DND-41 (cell line): ENCODE data around the gene CD164.

ENCODE experiments used
- ATAC-seq: fragments of 200-7000 bp; cut with Tn5 transposase; 3 replicates; pipeline ENCODE4 v1.9.1; 2021; ENCODE audit warnings: low read depth; ENCODE audit not compliant: insufficient read depth
- DNase-seq: peaks from one replicate; pipeline ENCODE4 v3.0.0-alpha.2; 2020
- H2AFZ ChIP-seq: 2 replicates; pipeline ENCODE4 v1.6.0; 2012; ENCODE audit warnings: low read depth, low read length
- H3K27ac ChIP-seq: 2 replicates; pipeline ENCODE4 v1.5.1; 2012; ENCODE audit warnings: low read length, inconsistent platforms
- H3K27me3 ChIP-seq: fragments of 200-600 bp; sonication (generic); 2 replicates; pipeline ENCODE4 v1.6.0; 2012; ENCODE audit warnings: low read length, mild to moderate bottlenecking, inconsistent platforms; ENCODE audit not compliant: insufficient read depth, poor library complexity
- H3K36me3 ChIP-seq: 2 replicates; pipeline ENCODE4 v1.5.1; 2012; ENCODE audit warnings: low read length, inconsistent platforms; ENCODE audit not compliant: insufficient read depth
- H3K4me1 ChIP-seq: 2 replicates; pipeline ENCODE4 v1.5.1; 2012; ENCODE audit warnings: mild to moderate bottlenecking, low read length; ENCODE audit not compliant: insufficient read depth
- H3K4me2 ChIP-seq: 2 replicates; pipeline ENCODE4 v1.6.0; 2012; ENCODE audit warnings: mild to moderate bottlenecking, moderate library complexity, low read length, inconsistent platforms; ENCODE audit not compliant: insufficient read depth
- H3K4me3 ChIP-seq, 2 experiments: fragments of 200-600 bp in 1 of 2; shearing (Covaris generic) in 1 of 2; 2 replicates each; pipeline ENCODE4 v1.5.1; 2012 to 2016; ENCODE audit warnings: inconsistent platforms in 2 of 2, low read length in 2 of 2, mild to moderate bottlenecking in 2 of 2, low read depth in 1 of 2, moderate library complexity in 1 of 2
- H3K79me2 ChIP-seq: 2 replicates; pipeline ENCODE4 v1.6.0; 2012; ENCODE audit warnings: low read length, inconsistent platforms; ENCODE audit not compliant: insufficient read depth
- H3K9ac ChIP-seq: 2 replicates; pipeline ENCODE4 v1.6.0; 2012; ENCODE audit warnings: low read depth, mild to moderate bottlenecking, inconsistent platforms, low read length, moderate library complexity
- H3K9me3 ChIP-seq: 2 replicates; pipeline ENCODE4 v1.5.1; 2012; ENCODE audit warnings: low read length, moderate library complexity, mild to moderate bottlenecking, inconsistent platforms; ENCODE audit not compliant: insufficient read depth, severe bottlenecking
- H4K20me1 ChIP-seq: 2 replicates; pipeline ENCODE4 v1.6.0; 2012; ENCODE audit warnings: low read length; ENCODE audit not compliant: insufficient read depth
- CTCF ChIP-seq: IDR thresholded peaks from 2 replicates; pipeline ENCODE4 v1.5.1; 2012; ENCODE audit warnings: borderline replicate concordance, low read length, moderate library complexity, mild to moderate bottlenecking; ENCODE audit not compliant: poor library complexity, severe bottlenecking; ENCODE audit errors: extremely low read depth
- EZH2 ChIP-seq: IDR thresholded peaks from 3 replicates; pipeline ENCODE4 v1.6.1; 2012; ENCODE audit warnings: borderline replicate concordance, low read depth, mild to moderate bottlenecking, moderate library complexity, low read length, inconsistent platforms; ENCODE audit not compliant: severe bottlenecking

Gene CD164

GRCh38 chr6:109327491-109327890, 54.8 kb downstream of the CD164 start:
- no peak for ATAC-seq
- no peaks in the 10 kb centered on the region for H3K79me2 ChIP-seq
- no peaks in the 10 kb centered on the region for H4K20me1 ChIP-seq
- H3K27ac ChIP-seq: no peak overlapping the region
- no peaks in the 10 kb centered on the region for H3K9me3 ChIP-seq
- H3K9ac ChIP-seq: no peak overlapping the region
- no peak for DNase-seq
- no peak overlapping the region for H2AFZ ChIP-seq
- no peak overlapping the region for H3K4me3 ChIP-seq
- TF ChIP-seq CTCF (no peak), EZH2 (no peak)
- H3K27me3 ChIP-seq: no peaks in the 10 kb centered on the region
- H3K4me2 ChIP-seq: no peak overlapping the region
- H3K4me1 ChIP-seq: peaks cover 6% of the 10 kb centered on the region; the same call in 1 of the 2 replicates
- no peaks in the 10 kb centered on the region for H3K36me3 ChIP-seq

- Histone ChIP-seq H3K4me2 (no peak overlapping the region), H2AFZ (no peak overlapping the region), H3K4me1 (peaks cover 6% of the 10 kb centered on the region; the same call in 1 of the 2 replicates), H4K20me1 (no peaks in the 10 kb centered on the region), H3K9me3 (no peaks in the 10 kb centered on the region), H3K79me2 (no peaks in the 10 kb centered on the region), H3K36me3 (no peaks in the 10 kb centered on the region), H3K27me3 (no peaks in the 10 kb centered on the region), H3K4me3 (no peak overlapping the region), H3K27ac (no peak overlapping the region), H3K9ac (no peak overlapping the region)
- ATAC-seq (no peak), DNase-seq (no peak)
- no peak for TF ChIP-seq EZH2
- no peak for TF ChIP-seq CTCF
Observed at GRCh38 chr6:109326351-109326750, 55.9 kb downstream of the CD164 start.

- H3K4me1 ChIP-seq: peaks cover 6% of the 10 kb centered on the region; the same call in 1 of the 2 replicates
- H2AFZ ChIP-seq: no peak overlapping the region
- H3K27ac ChIP-seq: no peak overlapping the region
- no peaks in the 10 kb centered on the region for H3K27me3 ChIP-seq
- DNase-seq (no peak), ATAC-seq (no peak)
- no peak overlapping the region for H3K4me3 ChIP-seq
- no peak overlapping the region for H3K4me2 ChIP-seq
- H3K9me3 ChIP-seq: no peaks in the 10 kb centered on the region
- TF ChIP-seq CTCF (no peak), EZH2 (no peak)
- H4K20me1 ChIP-seq: no peaks in the 10 kb centered on the region
- H3K79me2 ChIP-seq: no peaks in the 10 kb centered on the region
- H3K36me3 ChIP-seq: no peaks in the 10 kb centered on the region
- H3K9ac ChIP-seq: no peak overlapping the region
Observed at GRCh38 chr6:109325400-109325801, 56.9 kb downstream of the CD164 start.

GRCh38 chr6:109323241-109323640, 59.0 kb downstream of the CD164 start:
- Histone ChIP-seq H4K20me1 (no peaks in the 10 kb centered on the region), H3K9ac (no peak overlapping the region)

More at GRCh38 chr6:109323241-109323640, 59.0 kb downstream of the CD164 start:
- no peak for TF ChIP-seq CTCF
- no peaks in the 10 kb centered on the region for H3K79me2 ChIP-seq
- DNase-seq (no peak), ATAC-seq (no peak)
- no peaks in the 10 kb centered on the region for H3K36me3 ChIP-seq
- H3K4me2 ChIP-seq: no peak overlapping the region
- H2AFZ ChIP-seq: no peak overlapping the region; the same call in 1 of the 2 replicates
- H3K4me3 ChIP-seq: no peak overlapping the region
- H3K27me3 ChIP-seq: no peaks in the 10 kb centered on the region
- no peaks in the 10 kb centered on the region for H3K9me3 ChIP-seq
- H3K27ac ChIP-seq: no peak overlapping the region
- peaks cover 6% of the 10 kb centered on the region; the same call in 1 of the 2 replicates for H3K4me1 ChIP-seq
